Fibroblast of villous mesenchyme (primary cell): ENCODE data around the gene BCL6. TPM values are rescaled to one million over a fixed set of nuclear protein-coding genes. Genes with fewer than 3 reads are reported as not detected.
A peak's percentile ranks its signal among the peaks of the same experiment; 100 is the strongest.

Source experiments
- DNase-seq: peaks from one replicate; pipeline ENCODE4 v3.0.0-alpha.2; 2010; ENCODE audit warnings: low read depth
- H3K4me3 ChIP-seq: 2 replicates; pipeline ENCODE4 v1.5.1; 2011; ENCODE audit warnings: low read depth, mild to moderate bottlenecking, low read length
- CTCF ChIP-seq: IDR thresholded peaks from 2 replicates; pipeline ENCODE4 v1.5.1; 2012; ENCODE audit warnings: low read depth, mild to moderate bottlenecking, low read length; ENCODE audit not compliant: insufficient read depth
- total RNA-seq: library from RNA; depleted of rRNA; stranded (reverse); fragments of >200 nt; gene quantifications from 2 replicates; pipeline ENCODE4 v1.2.3, GENCODE V29; 2012

Gene BCL6
- total RNA-seq, 1 donor, result 26.8 TPM

DNA sequence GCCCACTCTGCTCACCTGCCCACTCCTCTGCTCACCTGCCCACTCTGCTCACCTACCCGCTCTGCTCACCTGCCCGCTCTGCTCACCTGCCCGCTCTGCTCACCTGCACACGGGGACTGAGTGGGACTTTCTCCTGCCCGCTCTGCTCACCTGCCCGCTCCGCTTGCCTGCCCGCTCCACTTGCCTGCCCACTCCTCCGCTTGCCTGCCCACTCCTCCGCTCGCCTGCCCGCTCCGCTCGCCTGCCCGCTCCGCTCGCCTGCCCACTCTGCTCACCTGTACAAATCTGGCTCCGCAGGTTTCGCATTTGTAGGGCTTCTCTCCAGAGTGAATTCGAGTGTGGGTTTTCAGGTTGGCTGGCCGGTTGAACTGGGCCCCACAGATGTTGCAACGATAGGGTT, 20.0 kb downstream of the BCL6 start:
- DNase-seq, result no peak
- H3K4me3 ChIP-seq, result no peak overlapping the region
- TF ChIP-seq CTCF, result no peak

DNA sequence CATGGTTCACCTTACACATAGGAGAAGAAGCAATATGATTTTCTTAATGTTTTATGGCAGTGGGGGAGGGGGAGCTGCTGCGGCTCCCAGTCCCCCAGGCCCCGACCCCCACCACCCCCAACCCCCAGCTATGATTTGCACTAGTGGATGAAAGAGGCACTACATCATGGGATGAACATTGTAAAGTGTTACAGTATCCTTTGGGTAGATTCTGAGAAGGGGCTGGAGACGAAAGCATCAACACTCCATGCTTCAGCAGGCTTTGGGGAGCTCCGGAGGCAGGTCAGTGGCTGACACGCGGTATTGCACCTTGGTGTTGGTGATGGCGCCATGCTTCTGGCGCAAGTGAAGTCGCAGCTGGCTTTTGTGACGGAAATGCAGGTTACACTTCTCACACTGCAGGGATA, 23.1 kb downstream of the BCL6 start:
- no peak for TF ChIP-seq CTCF
- H3K4me3 ChIP-seq, result no peak overlapping the region
- no peak for DNase-seq

GRCh38 chr3:187721055-187721454, 24.2 kb downstream of the BCL6 start:
- no peak for DNase-seq
- no peak for TF ChIP-seq CTCF
- no peak overlapping the region for H3K4me3 ChIP-seq

GRCh38 chr3:187720337-187720670, 25.0 kb downstream of the BCL6 start:
- no peak for DNase-seq
- TF ChIP-seq CTCF, result no peak
- H3K4me3 ChIP-seq, result no peak overlapping the region

GRCh38 chr3:187719628-187720336, 25.5 kb downstream of the BCL6 start:
- peak; percentile 25 for DNase-seq
- no peak overlapping the region for H3K4me3 ChIP-seq
- TF ChIP-seq CTCF, result no peak

- no peak overlapping the region for H3K4me3 ChIP-seq
- no peak for TF ChIP-seq CTCF
- no peak for DNase-seq
These were observed 26.5 kb downstream of the BCL6 start for GRCh38 chr3:187718802-187719201.

DNA sequence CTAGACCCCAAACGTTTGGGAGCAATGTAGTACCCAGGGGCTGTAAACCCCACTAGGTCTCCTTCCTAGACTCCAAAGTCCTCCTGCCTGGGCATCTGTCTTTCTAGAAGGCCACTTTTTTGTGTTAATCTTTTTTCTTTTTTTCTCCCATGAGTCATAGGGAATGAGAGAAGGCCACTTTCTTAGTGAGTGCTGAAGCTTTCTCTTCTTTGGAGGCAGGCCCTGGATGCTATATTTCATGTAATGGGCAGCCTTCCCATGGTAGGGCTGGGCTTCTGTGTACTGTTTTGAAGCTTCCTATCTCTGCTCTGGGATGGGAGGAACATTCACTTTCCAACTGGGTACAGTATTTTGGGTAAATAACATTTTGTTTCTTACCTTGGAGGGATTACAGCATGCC, 27.7 kb downstream of the BCL6 start:
- DNase-seq, result no peak
- no peak for TF ChIP-seq CTCF
- H3K4me3 ChIP-seq, result no peak overlapping the region
